Measurements from ENCODE around the gene GRIK1.

Gene GRIK1

GRCh38 chr21:29973258-29973657, 33.5 kb upstream of the GRIK1 start:
- H3K9me3 ChIP-seq (ENCODE audit: control insufficient read depth, insufficient read depth, low read depth, low read length) = no peaks in the 10 kb centered on the region
- ChIA-PET CTCF (no interaction called here), POLR2A (no interaction called here)
- no peak for TF ChIP-seq PRDM1 (tag by site-specific recombination; IDR thresholded peaks at IDR 0.05)
- TF ChIP-seq ZNF2 (tag by site-specific recombination; IDR thresholded peaks at IDR 0.05) = no peak
- TF ChIP-seq TRIM28 (IDR thresholded peaks at IDR 0.05; ENCODE audit: borderline replicate concordance, low read length) = no peak
- no peak for TF ChIP-seq ZNF394 (tag by site-specific recombination; IDR thresholded peaks at IDR 0.05; ENCODE audit: borderline replicate concordance)
- TF ChIP-seq ZSCAN4 (tag by site-specific recombination; IDR thresholded peaks at IDR 0.05) = no peak
- no peak for TF ChIP-seq ZNF48 (tag by site-specific recombination; IDR thresholded peaks at IDR 0.05)
- no peak for TF ChIP-seq ZNF239 (tag by site-specific recombination; IDR thresholded peaks at IDR 0.05)
- TF ChIP-seq ZNF302 (tag by site-specific recombination; IDR thresholded peaks at IDR 0.05; ENCODE audit: low read depth) = no peak
- no peak for TF ChIP-seq ZNF768 (tag by site-specific recombination; IDR thresholded peaks at IDR 0.05)
- TF ChIP-seq ZNF132 (tag by site-specific recombination; IDR thresholded peaks at IDR 0.05; ENCODE audit: borderline replicate concordance) = no peak
- TF ChIP-seq ZNF274 (IDR thresholded peaks at IDR 0.05; ENCODE audit: low read length) = no peak
- no peak for TF ChIP-seq ZNF274 (tag by site-specific recombination; IDR thresholded peaks at IDR 0.05; ENCODE audit: borderline replicate concordance)
- no peak for TF ChIP-seq ZNF138 (tag by site-specific recombination; IDR thresholded peaks at IDR 0.05; ENCODE audit: borderline replicate concordance)
- no peak for TF ChIP-seq ZNF174 (tag by site-specific recombination; IDR thresholded peaks at IDR 0.05)
- TF ChIP-seq ZFP3 (tag by site-specific recombination; IDR thresholded peaks at IDR 0.05; ENCODE audit: low read depth) = no peak
- TF ChIP-seq ZBTB10 (tag by site-specific recombination; IDR thresholded peaks at IDR 0.05) = no peak
- no peak for TF ChIP-seq ZNF707 (tag by site-specific recombination; IDR thresholded peaks at IDR 0.05)
- no peaks in the 10 kb centered on the region for H3K4me1 ChIP-seq (ENCODE audit: control insufficient read depth, insufficient read depth, low read length)
- H3K4me3 ChIP-seq (ENCODE audit: low read depth, low read length) = no peak overlapping the region
- H3K36me3 ChIP-seq (ENCODE audit: control insufficient read depth in 2 of 2, insufficient read depth in 1 of 2, low read length in 2 of 2) = no peaks in the 10 kb centered on the region
- no peak overlapping the region for H3K27ac ChIP-seq (ENCODE audit: extremely low read depth, low read depth, low read length)

- Histone ChIP-seq H3K9me3 (ENCODE audit: control insufficient read depth, insufficient read depth, low read depth, low read length) (no peaks in the 10 kb centered on the region), H3K4me1 (ENCODE audit: control insufficient read depth, insufficient read depth, low read length) (no peaks in the 10 kb centered on the region), H3K27ac (ENCODE audit: extremely low read depth, low read depth, low read length) (no peak overlapping the region), H3K36me3 (ENCODE audit: control insufficient read depth in 2 of 2, insufficient read depth in 1 of 2, low read length in 2 of 2) (no peaks in the 10 kb centered on the region), H3K4me3 (ENCODE audit: low read depth, low read length) (no peak overlapping the region)
- TF ChIP-seq GLI2 (tag by site-specific recombination; IDR thresholded peaks at IDR 0.05; ENCODE audit: borderline replicate concordance, low read depth) = no peak
- ChIA-PET POLR2A (no interaction called here), CTCF (interaction anchor here (0.7 kb wide), 1 partner anchor 600 kb away, joined by 3 read pairs; the partner anchor contains the start of gene KRTAP19-7)
Observed at GRCh38 chr21:29961291-29962027, 21.7 kb upstream of the GRIK1 start.

GRCh38 chr21:29958551-29958950, 18.8 kb upstream of the GRIK1 start:
- Histone ChIP-seq H3K4me1 (ENCODE audit: control insufficient read depth, insufficient read depth, low read length) (no peaks in the 10 kb centered on the region), H3K27ac (ENCODE audit: extremely low read depth, low read depth, low read length) (no peak overlapping the region), H3K4me3 (ENCODE audit: low read depth, low read length) (no peak overlapping the region), H3K36me3 (ENCODE audit: control insufficient read depth in 2 of 2, insufficient read depth in 1 of 2, low read length in 2 of 2) (no peaks in the 10 kb centered on the region), H3K9me3 (ENCODE audit: control insufficient read depth, insufficient read depth, low read depth, low read length) (no peaks in the 10 kb centered on the region)
- ChIA-PET CTCF (interaction anchor here (0.8 kb wide), 1 partner anchor 85 kb away, joined by 3 read pairs; no protein-coding TSS in a partner anchor), POLR2A (no interaction called here)
- TF ChIP-seq ZNF639 (tag by site-specific recombination; IDR thresholded peaks at IDR 0.05) = no peak
- no peak for TF ChIP-seq ZNF394 (tag by site-specific recombination; IDR thresholded peaks at IDR 0.05; ENCODE audit: borderline replicate concordance)
- no peak for TF ChIP-seq ZNF18 (tag by site-specific recombination; IDR thresholded peaks at IDR 0.05)
- TF ChIP-seq SALL2 (tag by site-specific recombination; IDR thresholded peaks at IDR 0.05; ENCODE audit: borderline replicate concordance) = no peak
- TF ChIP-seq ZNF843 (tag by site-specific recombination; IDR thresholded peaks at IDR 0.05) = no peak
- TF ChIP-seq HOXD13 (CRISPR knock-in tag; IDR thresholded peaks at IDR 0.05; ENCODE audit: borderline replicate concordance) = no peak
- TF ChIP-seq ZNF654 (tag by site-specific recombination; IDR thresholded peaks at IDR 0.05; ENCODE audit: low read depth) = no peak
- no peak for TF ChIP-seq ZNF175 (tag by site-specific recombination; IDR thresholded peaks at IDR 0.05)
- TF ChIP-seq ZNF548 (tag by site-specific recombination; IDR thresholded peaks at IDR 0.05) = no peak
